SK-N-SH (cell line): ENCODE measurements around the gene PAMR1. TPM values are rescaled to one million over a fixed set of nuclear protein-coding genes. Genes with fewer than 3 reads are reported as not detected.
A peak's percentile ranks its signal among the peaks of the same experiment; 100 is the strongest.

Source experiments
- CTCF ChIA-PET: fragments of 300-600, 350-600 bp; formaldehyde crosslinking; extraction: SDS; loops from one replicate; lab custom pipeline; 2021; lab: Yijun Ruan, JAX
- POLR2A ChIA-PET: fragments of 350-600 bp; sonication (Branson Sonifier 250); formaldehyde crosslinking; extraction: SDS; loops from one replicate; lab custom pipeline; 2020; ENCODE audit warnings: antibody characterized with exemption, inconsistent platforms; lab: Yijun Ruan, JAX
- DNase-seq: peaks from one replicate; pipeline ENCODE4 v3.0.0; 2012
- H2AFZ ChIP-seq: fragments of 200-600 bp; sonication (generic); 2 replicates; pipeline ENCODE4 v1.8.1; 2016; ENCODE audit warnings: antibody characterized with exemption, mild to moderate bottlenecking, low read depth
- H3F3A ChIP-seq: fragments of 200-600 bp; sonication (generic); replicated peaks from 2 replicates; pipeline ENCODE3; 2016; ENCODE audit warnings: antibody characterized with exemption, mild to moderate bottlenecking; ENCODE audit not compliant: insufficient read depth
- H3K27ac ChIP-seq, 2 experiments: fragments of 200-500 bp in 1 of 2; fragments of 200-600 bp in 1 of 2; sonication (Bioruptor generic) in 1 of 2; sonication (generic), shearing (Covaris generic) in 1 of 2; 2 replicates each; pipeline versions ENCODE4 v1.5.1 to v1.6.1; 2014 to 2016; ENCODE audit warnings: low read depth in 2 of 2, inconsistent platforms in 1 of 2, low read length in 1 of 2, mild to moderate bottlenecking in 1 of 2, mixed read lengths in 1 of 2
- H3K27me3 ChIP-seq: fragments of 200-600 bp; sonication (generic), shearing (Covaris generic); 2 replicates; pipeline ENCODE4 v1.6.1; 2016; ENCODE audit warnings: mixed run types; ENCODE audit not compliant: insufficient read depth
- H3K36me3 ChIP-seq, 2 experiments: fragments of 200-500 bp in 1 of 2; fragments of 200-600 bp in 1 of 2; sonication (Bioruptor generic) in 1 of 2; sonication (generic) in 1 of 2; replicated peaks in 1 of 2; 2 replicates each; pipeline versions ENCODE3 to v1.5.1; 2014 to 2016; ENCODE audit warnings: low read length in 1 of 2, mild to moderate bottlenecking in 1 of 2; ENCODE audit not compliant: insufficient read depth in 2 of 2, control insufficient read depth in 1 of 2
- H3K4me1 ChIP-seq, 2 experiments: fragments of 200-500 bp in 1 of 2; fragments of 200-600 bp in 1 of 2; sonication (Bioruptor generic) in 1 of 2; sonication (generic), shearing (Covaris generic) in 1 of 2; 2 replicates each; pipeline versions ENCODE4 v1.5.1 to v1.6.1; 2014 to 2016; ENCODE audit warnings: low read depth in 1 of 2, low read length in 1 of 2, mixed run types in 1 of 2; ENCODE audit not compliant: insufficient read depth in 2 of 2, control insufficient read depth in 1 of 2
- H3K4me2 ChIP-seq: fragments of 200-600 bp; sonication (generic), shearing (Covaris generic); 2 replicates; pipeline ENCODE4 v1.6.1; 2017; ENCODE audit warnings: mixed run types
- H3K4me3 ChIP-seq, 2 experiments: fragments of 200-500 bp in 1 of 2; fragments of 200-600 bp in 1 of 2; sonication (Bioruptor generic) in 1 of 2; sonication (generic), shearing (Covaris generic) in 1 of 2; 2 replicates each; pipeline versions ENCODE4 v1.5.1 to v1.8.1; 2014 to 2016; ENCODE audit warnings: low read depth in 2 of 2, inconsistent platforms in 1 of 2, low read length in 1 of 2, mild to moderate bottlenecking in 1 of 2, mixed read lengths in 1 of 2, moderate library complexity in 1 of 2
- H3K79me2 ChIP-seq: fragments of 200-600 bp; sonication (generic); 2 replicates; pipeline ENCODE4 v1.8.1; 2017; ENCODE audit warnings: mild to moderate bottlenecking; ENCODE audit not compliant: insufficient read depth
- H3K9ac ChIP-seq: fragments of 200-600 bp; sonication (generic); 2 replicates; pipeline ENCODE4 v1.6.1; 2017; ENCODE audit warnings: mixed run types
- H3K9me2 ChIP-seq: fragments of 200-600 bp; sonication (generic); 2 replicates; pipeline ENCODE4 v1.6.1; 2017; ENCODE audit warnings: mixed run types
- H3K9me3 ChIP-seq: fragments of 200-600 bp; sonication (generic); 2 replicates; pipeline ENCODE4 v1.6.1; 2017; ENCODE audit warnings: mixed run types, mild to moderate bottlenecking, moderate library complexity
- H4K20me1 ChIP-seq: fragments of 200-600 bp; sonication (generic); 2 replicates; pipeline ENCODE4 v1.6.1; 2017; ENCODE audit warnings: mild to moderate bottlenecking, mixed run types; ENCODE audit not compliant: insufficient read depth
- CTCF ChIP-seq: fragments of 200-600 bp; sonication (generic); IDR thresholded peaks from 2 replicates; pipeline ENCODE4 v1.6.1; 2017; ENCODE audit warnings: antibody characterized with exemption, mild to moderate bottlenecking, moderate library complexity
- ELF1 ChIP-seq: IDR thresholded peaks from 2 replicates; pipeline ENCODE4 v1.4.0; 2012
- EP300 ChIP-seq, 2 experiments: IDR thresholded peaks; 2 replicates each; pipeline versions ENCODE4 v1.4.0 to v1.6.1; 2012; ENCODE audit warnings: borderline replicate concordance in 1 of 2, low read depth in 1 of 2, low read length in 1 of 2
- FOXJ3 ChIP-seq: sonication (generic); formaldehyde crosslinking; IDR thresholded peaks from 2 replicates; pipeline ENCODE4 v1.5.1; 2020; ENCODE audit warnings: mild to moderate bottlenecking, missing genetic modification reagents
- IRF3 ChIP-seq: fragments of 150-350 bp; IDR thresholded peaks from 2 replicates; pipeline ENCODE4 v1.6.1; 2016; ENCODE audit warnings: mild to moderate bottlenecking, low read depth, low read length
- MAX ChIP-seq: IDR thresholded peaks from 2 replicates; pipeline ENCODE4 v1.4.0; 2012; ENCODE audit warnings: low read depth
- MEF2A ChIP-seq: IDR thresholded peaks from 2 replicates; pipeline ENCODE4 v1.4.0; 2012; ENCODE audit warnings: low read depth, borderline replicate concordance
- NFIC ChIP-seq: IDR thresholded peaks from 2 replicates; pipeline ENCODE4 v1.4.0; 2012; ENCODE audit warnings: borderline replicate concordance
- NRF1 ChIP-seq: IDR thresholded peaks from 2 replicates; pipeline ENCODE4 v1.6.1; 2012; ENCODE audit warnings: low read depth, mild to moderate bottlenecking, low read length
- RAD21 ChIP-seq: IDR thresholded peaks from 2 replicates; pipeline ENCODE4 v1.6.1; 2012; ENCODE audit warnings: mild to moderate bottlenecking, low read length
- SIN3A ChIP-seq: IDR thresholded peaks from 2 replicates; pipeline ENCODE4 v1.6.1; 2012; ENCODE audit warnings: low read depth, mild to moderate bottlenecking, low read length, moderate library complexity, borderline replicate concordance
- SMC3 ChIP-seq: IDR thresholded peaks from 2 replicates; pipeline ENCODE4 v1.6.1; 2012; ENCODE audit warnings: low read depth, low read length, improper control_type of control experiment
- TAF1 ChIP-seq: IDR thresholded peaks from 2 replicates; pipeline ENCODE4 v1.6.1; 2012; ENCODE audit warnings: low read depth, mild to moderate bottlenecking, low read length, moderate library complexity, borderline replicate concordance
- TEAD4 ChIP-seq: IDR thresholded peaks from 2 replicates; pipeline ENCODE4 v1.4.0; 2012; ENCODE audit warnings: mild to moderate bottlenecking, borderline replicate concordance; ENCODE audit not compliant: insufficient read depth
- USF2 ChIP-seq: fragments of 150-350 bp; IDR thresholded peaks from 2 replicates; pipeline ENCODE4 v1.6.1; 2017; ENCODE audit warnings: antibody characterized with exemption, low read length, low read depth, borderline replicate concordance
- YY1 ChIP-seq: IDR thresholded peaks from 2 replicates; pipeline ENCODE4 v1.4.0; 2012; ENCODE audit warnings: low read depth, mild to moderate bottlenecking
- ZBTB33 ChIP-seq: IDR thresholded peaks from 2 replicates; pipeline ENCODE4 v1.4.0; 2012; ENCODE audit warnings: low read depth, borderline replicate concordance
- WGBS: methylation state at CpG from one replicate; pipeline ENCODE4 v1.1.6; 2017; ENCODE audit warnings: low lambda C conversion rate; 5-methylcytosine and 5-hydroxymethylcytosine counted together
- polyA plus RNA-seq, 3 experiments: library from polyadenylated mRNA; depleted of rRNA; stranded (reverse); fragments of >200 nt; gene quantifications; 2 replicates each; pipeline ENCODE4 v1.2.3, GENCODE V29; 2012

The PAMR1 gene
- polyA plus RNA-seq, 1 of the 3 experiments (the other 2 are of a cell fraction): 0.31 TPM

GRCh38 chr11:35491231-35491871 lies 34.1 kb downstream of the PAMR1 start (continued):
- peak; percentile 53 to 81; a peak in 2 of 4 replicates for TF ChIP-seq EP300 (IDR thresholded peaks at IDR 0.05; ENCODE audit: borderline replicate concordance in 1 of 2, low read depth in 1 of 2, low read length in 1 of 2)

- H3K4me2 ChIP-seq: no peak overlapping the region; the same call in 1 of the 2 replicates
- H3K9ac ChIP-seq: no peak overlapping the region
- no peak overlapping the region for H3K4me3 ChIP-seq
- H3K27me3 ChIP-seq: no peaks in the 10 kb centered on the region
- H3K27ac ChIP-seq: no peak overlapping the region
- no peaks in the 10 kb centered on the region for H4K20me1 ChIP-seq
- peaks cover 43% of the 10 kb centered on the region for H3F3A ChIP-seq
- DNase-seq: no peak
- no peaks in the 10 kb centered on the region for H3K36me3 ChIP-seq
- POLR2A ChIA-PET: interaction anchor here (1.1 kb wide), 1 partner anchor 9 kb away, joined by 7 read pairs; no protein-coding TSS in a partner anchor
- peaks cover 0 to 14% of the 10 kb centered on the region in 2 experiments; a peak in 2 of 4 replicates for H3K4me1 ChIP-seq
- TF ChIP-seq NFIC: no peak
- no peak for TF ChIP-seq ELF1
- no peak for TF ChIP-seq NRF1
- TF ChIP-seq YY1: no peak
- TF ChIP-seq USF2: no peak
- no peak for TF ChIP-seq TEAD4
- TF ChIP-seq, all 33 proteins: peak for 0
- H3K9me2 ChIP-seq: no peaks in the 10 kb centered on the region
- 96% methylated on average over 1 of the region's 1 CpG for WGBS
- H2AFZ ChIP-seq: no peak overlapping the region
- CTCF ChIA-PET: interaction anchor here (0.8 to 3.1 kb wide), 21 partner anchors 9 to 991 kb away, joined by 3 to 20 read pairs (median 4); no protein-coding TSS in a partner anchor
- H3K9me3 ChIP-seq: 0 out of 2 replicates have a peak, but pooled peaks cover under 1% of the 10 kb centered on the region
- no peaks in the 10 kb centered on the region for H3K79me2 ChIP-seq
Observed at GRCh38 chr11:35488117-35488516, 37.3 kb downstream of the PAMR1 start.

GRCh38 chr11:35487532-35488078 lies 37.8 kb downstream of the PAMR1 start:
- H3K4me3 ChIP-seq: no peak overlapping the region
- H2AFZ ChIP-seq: no peak overlapping the region
- H3K4me1 ChIP-seq: peaks cover 0 to 14% of the 10 kb centered on the region in 2 experiments; a peak in 2 of 4 replicates
- H3K9me2 ChIP-seq: no peaks in the 10 kb centered on the region
- POLR2A ChIA-PET: no interaction called here
- TF ChIP-seq ZBTB33 (no peak), IRF3 (no peak), SIN3A (no peak), MEF2A (no peak), FOXJ3 (CRISPR knock-in tag) (no peak), CTCF (peak; percentile 73), MAX (no peak), TAF1 (no peak), SMC3 (peak; percentile 64), RAD21 (peak; percentile 76)
- peak; percentile 42 for DNase-seq
- WGBS: 51% methylated on average over 6 of the region's 6 CpGs
- no peak overlapping the region for H3K4me2 ChIP-seq
- H3K9me3 ChIP-seq: peaks cover 6% of the 10 kb centered on the region; the same call in 1 of the 2 replicates
- H3K27ac ChIP-seq: no peak overlapping the region
- no peaks in the 10 kb centered on the region for H4K20me1 ChIP-seq
- H3K36me3 ChIP-seq: no peaks in the 10 kb centered on the region
- CTCF ChIA-PET: interaction anchor here (0.8 to 4.9 kb wide), 26 partner anchors 9 to 992 kb away, joined by 3 to 20 read pairs (median 4); no protein-coding TSS in a partner anchor
- H3K27me3 ChIP-seq: no peaks in the 10 kb centered on the region
- peaks cover 42% of the 10 kb centered on the region for H3F3A ChIP-seq
- H3K9ac ChIP-seq: no peak overlapping the region
- H3K79me2 ChIP-seq: no peaks in the 10 kb centered on the region
